ENCODE measurements around the gene TPST2.

TPST2 gene

DNA sequence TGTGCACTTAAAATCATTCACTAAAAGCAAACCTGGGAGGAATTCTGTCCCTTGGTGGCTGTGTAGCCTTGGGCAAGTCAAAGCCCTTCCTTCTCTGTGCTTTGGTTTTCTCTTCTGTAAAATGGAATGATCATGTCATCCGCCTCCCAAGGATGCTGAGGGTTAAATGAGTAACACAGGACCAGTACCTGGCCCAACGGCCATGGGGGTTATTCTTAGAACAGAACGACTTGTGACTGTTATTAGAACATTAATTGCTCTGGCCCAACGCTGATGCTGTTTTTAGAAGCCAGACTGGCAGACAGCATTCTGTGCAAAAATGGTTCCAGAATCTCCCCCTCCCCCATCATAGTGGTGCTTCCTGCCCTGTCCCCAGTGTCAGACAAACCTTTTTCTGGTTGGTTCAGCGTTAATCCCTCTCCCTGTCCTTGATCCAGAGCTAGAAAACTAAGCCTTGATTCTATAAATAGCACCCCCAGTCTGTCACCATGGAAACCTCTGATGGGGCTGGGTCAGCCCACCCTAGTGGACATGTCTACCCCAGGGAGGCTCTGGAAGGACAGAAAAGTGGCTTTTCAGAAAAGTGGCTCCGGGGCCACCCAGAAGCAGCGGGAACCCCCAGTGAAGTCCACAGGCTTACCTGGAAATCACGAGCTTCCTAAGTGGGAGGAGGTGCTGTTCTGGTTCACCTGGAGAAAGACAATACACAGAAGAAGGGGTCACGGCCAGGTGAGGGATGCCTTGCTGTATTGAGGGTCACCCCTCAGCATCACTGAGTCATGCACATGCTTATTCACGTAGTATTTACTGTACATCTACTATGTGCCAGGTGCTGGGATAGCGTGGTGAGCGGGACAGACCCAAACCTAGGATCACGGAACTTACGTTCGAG lies 62.1 kb downstream of the TPST2 start:
- no peak for DNase-seq

DNA sequence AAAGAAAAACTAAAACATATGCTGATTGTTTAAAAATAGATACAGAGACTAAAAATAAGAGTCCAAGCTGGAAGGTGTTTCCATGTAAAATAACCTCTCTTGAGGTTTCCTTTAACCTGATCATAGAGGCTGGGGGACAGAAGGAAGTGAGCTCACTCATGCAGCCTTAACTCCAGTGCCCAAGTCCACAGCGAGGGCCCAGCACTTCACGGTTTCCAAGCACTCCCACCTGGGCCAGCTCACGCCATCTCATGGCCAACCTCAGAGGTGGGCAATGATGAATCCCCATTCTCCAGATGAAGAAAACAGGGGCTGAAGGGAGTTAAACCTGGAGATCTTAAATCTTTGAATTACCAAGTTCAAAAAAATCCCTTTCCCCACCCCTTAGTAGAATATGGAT lies 62.8 kb downstream of the TPST2 start:
- no peak for DNase-seq

DNA sequence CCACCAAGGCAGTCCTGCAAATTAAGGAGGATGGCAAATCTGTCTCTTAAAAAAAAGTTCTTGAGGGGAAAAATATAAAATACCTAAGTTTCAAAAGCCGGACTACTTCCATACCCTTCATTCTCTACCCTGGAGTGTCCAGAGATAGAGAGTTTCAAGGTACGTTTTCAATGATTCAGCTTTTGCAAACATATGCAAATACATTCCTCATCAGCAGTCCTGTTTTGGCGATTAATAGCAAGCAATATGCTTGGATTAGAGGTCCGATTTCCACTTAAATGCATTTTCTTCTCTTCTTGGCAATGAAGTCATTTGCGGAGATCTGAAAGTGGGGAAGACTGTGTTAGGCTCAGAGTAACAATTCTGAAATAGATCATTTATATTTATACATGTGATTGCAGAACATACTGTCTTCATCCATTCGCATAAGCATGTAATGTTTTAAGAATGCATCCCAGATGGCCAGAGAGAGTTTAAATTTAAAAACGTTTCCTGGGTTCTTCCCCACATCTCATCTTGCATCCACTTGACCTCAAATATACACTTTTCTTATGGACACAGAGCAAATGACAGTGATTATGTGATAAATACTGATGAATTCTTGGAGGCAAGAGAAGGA lies 63.9 kb downstream of the TPST2 start:
- DNase-seq = no peak

DNA sequence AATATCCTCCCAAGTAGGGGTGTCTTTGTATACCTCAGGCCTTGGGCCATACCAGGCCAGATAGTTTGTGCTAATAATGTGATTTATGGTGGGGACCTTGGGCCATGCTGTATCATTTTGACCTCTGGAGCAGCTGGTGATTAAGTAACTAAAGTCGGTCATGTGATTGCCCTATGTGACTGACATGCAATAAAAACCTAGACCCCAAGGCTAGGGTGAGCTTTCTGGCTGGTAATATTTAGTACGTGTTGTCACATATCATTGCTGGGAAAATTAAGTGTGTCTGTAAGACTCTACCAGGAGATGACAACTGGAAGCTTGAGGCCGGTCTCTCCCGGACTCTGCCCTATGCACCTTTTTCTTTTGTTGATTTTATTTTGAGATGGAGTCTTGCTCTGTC lies 65.1 kb downstream of the TPST2 start:
- no peak for DNase-seq

DNA sequence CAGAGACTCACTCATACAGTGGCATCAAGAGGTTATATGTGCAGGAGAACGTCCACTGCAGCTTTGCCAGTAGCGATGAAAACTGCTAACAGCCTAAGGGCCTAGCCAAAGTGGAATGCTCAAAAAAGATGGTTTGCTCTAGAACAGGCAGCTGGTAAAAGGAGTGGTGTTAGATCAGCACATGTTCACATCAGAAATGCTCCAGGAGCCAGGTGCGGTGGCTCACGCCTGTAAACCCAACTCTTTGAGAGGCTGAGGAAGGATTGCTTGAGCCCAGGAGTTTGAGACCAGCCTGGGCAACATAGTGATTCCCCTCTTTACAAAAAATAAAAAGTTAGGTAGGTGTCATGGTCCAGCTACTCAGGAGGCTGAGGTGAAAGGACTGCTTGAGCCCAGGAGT lies 67.3 kb downstream of the TPST2 start:
- no peak for DNase-seq

DNA sequence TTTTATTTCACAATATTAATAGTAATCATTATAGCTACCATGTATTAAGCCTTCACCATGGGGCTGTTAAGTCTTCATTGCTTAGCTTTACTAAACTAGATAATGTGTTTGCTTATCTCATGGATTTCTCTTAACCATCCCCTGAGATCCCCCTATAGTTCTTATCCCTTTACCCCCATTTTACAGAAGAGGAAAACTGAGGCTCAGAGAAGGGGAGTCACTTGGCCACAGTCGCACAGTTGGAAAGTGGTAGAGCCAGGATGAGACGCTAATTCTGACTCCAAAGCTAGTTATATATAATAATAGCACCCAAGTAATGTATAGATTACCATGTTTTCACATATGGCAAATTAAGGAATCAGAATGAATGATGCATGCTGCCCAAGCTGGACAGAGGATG lies 67.9 kb downstream of the TPST2 start:
- no peak for DNase-seq

DNA sequence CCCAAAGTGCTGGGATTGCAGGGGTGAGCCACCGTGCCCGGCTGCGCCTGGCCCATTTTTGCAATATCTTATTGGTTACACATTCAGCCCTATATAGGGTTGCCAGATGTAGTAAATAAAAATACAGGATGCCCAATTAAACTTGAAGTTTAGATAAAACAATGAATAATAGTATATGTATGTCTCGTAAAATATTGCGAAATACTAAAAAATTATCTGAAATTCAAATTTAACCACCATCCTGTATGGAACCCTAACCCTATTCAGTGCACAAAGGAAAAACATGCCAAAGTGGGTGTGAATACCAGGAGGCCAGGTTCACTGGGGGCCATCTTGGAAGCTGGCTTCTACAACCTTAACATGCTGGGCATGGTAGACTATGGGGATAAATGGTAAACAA lies 72.5 kb downstream of the TPST2 start:
- DNase-seq = no peak

DNA sequence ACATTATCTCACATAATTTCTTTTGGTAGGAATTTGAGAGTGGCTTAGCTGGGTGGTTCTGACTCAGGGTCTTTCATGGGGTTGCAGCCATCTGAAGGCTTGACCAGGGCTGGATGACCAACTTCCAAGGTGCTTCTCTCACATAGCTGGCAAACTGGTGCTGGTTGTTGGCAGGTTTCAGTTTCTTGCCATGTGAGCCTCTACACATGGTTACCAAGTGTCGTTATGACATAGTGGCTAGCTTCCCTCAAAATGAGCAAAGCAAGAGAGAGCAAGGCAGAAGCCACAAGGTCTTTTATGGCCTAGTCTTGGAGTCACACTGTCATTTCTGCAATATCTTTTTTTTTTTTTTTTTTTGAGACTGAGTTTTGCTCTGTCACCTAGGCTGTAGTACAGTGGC lies 73.4 kb downstream of the TPST2 start:
- DNase-seq = no peak

DNA sequence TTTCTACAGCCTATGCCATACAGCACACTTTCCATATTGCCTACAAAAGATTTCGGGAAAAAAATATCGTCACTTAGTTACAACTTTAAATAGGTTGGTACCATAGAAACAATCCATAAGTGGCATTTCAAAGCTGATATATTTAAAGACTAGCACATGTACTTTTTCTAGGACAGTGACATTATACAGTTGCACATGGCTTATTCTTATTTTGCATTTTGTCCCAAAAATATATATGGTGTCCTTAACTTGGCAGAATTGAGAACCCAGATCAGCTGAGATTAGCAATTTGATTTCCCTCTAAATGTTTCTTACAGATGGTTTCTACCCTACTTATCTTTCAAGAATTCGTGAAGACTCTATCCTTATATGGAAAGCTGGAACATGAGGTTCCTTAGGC lies 74.0 kb downstream of the TPST2 start:
- DNase-seq = no peak

DNA sequence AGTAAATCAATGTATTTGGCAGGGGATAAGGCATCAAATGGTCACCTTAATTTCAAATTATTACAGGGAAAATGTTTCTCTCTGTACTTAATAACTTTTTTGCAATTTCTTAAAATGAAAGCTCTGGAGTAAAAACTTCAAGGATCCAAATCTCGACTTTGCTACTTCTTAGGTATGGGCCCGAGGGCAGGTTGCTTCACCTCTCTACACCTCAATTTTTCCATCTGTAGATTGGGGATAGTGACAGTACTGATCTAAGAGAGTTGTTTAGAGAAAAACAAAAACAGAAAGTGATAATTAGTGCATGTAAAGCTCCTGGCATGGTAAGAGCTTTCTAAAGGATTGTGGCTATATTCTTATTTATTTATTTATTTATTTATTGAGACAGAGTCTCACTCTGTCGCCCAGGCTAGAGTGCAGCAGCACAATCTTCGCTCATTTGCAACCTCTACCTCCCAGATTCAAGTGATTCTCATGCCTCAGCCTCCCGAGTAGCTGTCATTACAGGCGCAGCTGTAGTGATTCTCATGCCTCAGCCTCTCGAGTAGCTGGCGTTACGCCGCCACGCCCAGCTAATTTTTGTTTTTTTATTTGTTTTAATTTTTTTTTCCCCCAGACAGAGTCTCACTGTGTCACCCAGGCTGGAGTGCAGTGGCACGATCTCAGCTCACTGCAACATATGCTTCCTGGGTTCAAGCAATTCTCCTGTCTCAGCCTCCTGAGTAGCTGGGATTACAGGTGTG lies 75.3 kb downstream of the TPST2 start:
- DNase-seq = no peak

DNA sequence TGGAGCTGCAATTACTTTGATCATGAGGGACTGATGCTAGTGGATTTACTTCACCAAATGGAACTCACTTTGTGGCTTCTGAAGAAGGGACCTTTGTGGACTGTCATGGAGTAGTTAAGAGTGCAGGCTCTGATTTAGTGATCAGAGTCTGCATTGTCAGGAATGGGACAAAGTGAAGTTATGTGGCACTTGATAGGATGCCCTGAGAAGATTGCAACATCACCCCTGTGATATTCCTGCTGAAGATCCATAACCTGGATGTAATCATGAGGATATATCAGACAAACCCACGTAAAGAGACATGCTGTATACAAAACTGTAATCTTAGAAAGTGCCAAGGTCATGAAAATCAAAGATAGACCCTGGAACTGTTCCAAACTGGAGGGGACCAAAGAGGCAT lies 76.1 kb downstream of the TPST2 start:
- no peak for DNase-seq

DNA sequence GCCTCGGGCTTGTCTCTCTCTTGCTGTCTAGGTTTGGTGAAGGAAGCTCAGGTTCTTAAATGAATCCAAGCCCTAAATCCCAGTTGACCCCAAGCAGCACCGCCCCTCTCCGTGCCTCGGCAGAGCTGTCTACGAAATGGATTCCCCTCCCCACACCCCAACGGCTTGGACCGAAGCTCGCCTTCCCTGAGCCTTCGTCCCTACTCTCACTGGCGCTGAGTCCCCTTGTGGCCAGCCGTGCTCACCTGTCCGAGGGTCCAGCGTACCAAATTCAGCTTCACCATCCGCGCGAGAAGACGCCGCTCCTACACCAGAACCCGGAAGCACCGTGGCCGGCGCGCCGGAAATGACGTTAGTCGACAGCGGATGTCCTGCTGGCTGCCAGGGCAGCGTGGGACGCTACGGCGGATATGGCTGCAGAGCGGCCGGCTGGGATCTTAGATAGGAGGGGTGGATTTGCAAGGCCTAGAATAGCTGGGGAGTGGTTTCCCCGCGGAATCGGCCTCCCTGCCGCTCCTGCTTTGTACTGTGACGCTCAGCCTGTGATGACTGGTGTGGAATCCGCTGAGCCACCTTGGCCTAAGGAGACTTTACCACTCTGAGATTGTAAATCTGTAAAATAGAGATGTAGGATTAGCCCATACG lies 77.7 kb downstream of the TPST2 start, which contains the start of gene TFIP11:
TSS of gene TFIP11 (minus strand) at position 325 of the 645 bp plus-strand sequence. CDS start 2,201 bp downstream, outside the sequence.
- DNase-seq = peak; percentile 96 to 97

DNA sequence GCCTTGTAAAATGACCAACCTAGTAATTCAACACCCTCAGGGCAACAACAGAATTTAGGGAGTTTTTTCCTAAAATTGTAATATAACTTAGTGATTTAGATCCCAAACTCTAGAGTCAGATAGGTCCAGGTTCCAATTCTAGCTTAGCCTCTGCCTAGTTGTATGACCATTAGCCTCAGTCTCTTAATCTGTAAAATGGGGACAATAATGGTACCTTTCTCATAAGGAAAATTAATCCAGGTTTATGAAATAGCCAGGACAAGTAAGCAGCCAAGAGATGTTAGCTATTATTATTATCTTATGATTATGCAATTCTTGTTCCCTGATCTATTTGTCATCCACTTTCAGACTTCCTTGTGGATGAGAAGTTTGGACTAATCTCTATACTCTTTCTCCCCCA lies 81.8 kb downstream of the TPST2 start:
- no peak for DNase-seq

DNA sequence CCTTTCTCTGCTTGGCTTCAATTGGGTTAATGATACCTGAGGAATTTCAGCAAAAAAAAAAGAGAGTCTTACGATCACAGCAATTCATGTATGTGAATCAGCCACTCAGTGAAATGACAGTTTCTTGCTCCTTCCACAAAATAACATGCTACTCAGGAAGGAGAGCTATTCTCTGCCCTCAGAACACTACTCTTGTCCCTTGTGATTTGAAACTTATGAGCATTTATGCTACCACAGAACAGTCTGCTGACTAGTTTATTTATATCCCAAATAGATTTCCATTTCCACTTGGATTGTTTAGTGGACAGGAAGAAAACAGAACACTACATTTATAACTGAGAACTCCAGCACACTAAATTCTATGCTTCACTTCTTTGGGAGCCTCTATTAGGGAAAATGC lies 86.2 kb downstream of the TPST2 start:
- DNase-seq = no peak

DNA sequence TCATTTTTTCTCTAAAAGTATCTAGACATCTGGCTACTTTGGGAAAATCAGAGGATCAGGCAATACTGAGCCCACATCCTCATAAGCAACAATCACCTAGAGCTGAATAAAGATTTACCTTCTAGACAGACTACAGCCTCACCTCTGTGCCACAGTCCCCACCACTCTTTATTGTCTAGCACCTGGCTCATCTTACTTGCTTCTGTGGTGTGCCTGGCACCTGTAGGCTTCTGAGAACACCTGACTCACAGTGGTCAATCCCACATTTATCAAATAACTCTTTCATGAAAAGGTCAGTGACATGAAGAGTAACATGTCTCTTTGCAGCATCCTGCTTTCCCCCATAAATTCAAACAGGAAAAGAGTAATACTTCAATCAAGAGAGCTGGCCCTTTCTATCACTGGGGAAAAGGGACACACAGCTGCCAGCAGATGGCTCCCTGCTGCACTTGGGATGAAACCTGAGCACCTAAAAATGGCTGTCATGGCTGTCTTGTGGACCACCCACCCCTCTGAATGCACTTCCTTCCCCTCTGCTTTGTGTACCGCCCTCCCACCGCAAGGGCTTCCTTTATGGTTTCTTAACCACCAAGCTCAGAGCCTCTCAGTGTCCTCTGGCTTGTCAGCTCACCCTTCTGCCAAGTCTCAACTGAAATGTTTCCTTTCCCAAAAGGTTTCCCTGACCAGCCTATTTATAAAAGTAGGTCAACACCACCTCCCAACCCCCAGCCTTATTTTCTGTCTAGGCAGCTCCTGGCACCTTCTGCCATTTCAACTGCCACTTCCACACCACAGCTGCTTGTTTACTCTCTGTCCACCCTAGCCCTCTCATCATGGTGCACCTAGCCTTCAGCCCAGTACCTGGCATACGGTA lies 87.0 kb downstream of the TPST2 start:
- DNase-seq = peak; percentile 39 to 59

DNA sequence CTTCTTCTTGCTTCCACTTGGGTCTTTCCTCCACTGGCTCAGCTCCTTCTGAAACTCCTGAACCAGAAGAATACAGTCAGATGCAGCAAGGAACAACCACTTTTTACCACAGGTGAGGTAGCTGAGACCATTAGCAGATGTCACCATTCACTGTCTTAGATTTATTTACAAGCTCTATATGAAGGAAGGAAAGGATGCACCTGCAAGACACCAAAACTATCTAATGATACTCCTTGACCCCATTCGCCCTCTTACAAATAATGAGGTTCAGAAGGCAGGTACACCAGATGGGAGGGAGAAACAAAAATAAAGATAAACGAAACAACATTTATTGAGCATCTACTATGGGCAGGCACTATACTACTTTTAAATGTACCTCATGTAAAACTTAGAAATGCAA lies 87.9 kb downstream of the TPST2 start:
- no peak for DNase-seq

DNA sequence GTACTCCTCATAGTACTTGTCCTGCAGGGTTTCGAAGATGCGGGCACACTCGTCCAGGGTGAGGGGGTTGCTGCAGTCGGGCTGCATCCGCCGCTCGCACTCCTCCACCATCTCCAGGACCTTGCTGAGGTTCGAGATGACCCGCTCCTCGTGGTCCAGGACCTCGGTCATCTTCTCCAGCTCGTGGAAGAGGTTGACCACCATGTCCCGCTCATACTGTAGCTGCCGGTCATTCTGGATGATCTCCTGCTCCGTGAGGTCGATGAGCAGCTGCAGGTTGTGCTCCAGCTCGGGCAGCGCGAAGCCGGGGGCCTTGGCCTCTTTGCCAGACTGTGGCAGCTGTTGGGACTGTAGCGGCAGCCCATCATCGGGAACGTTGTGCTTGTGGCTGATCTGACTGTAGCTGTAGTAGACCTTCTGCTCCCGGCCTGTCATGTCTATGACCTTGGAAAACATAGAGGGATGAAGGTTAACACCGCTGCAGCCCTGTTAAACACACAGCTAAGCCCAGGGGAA lies 90.7 kb downstream of the TPST2 start:
- no peak for DNase-seq

DNA sequence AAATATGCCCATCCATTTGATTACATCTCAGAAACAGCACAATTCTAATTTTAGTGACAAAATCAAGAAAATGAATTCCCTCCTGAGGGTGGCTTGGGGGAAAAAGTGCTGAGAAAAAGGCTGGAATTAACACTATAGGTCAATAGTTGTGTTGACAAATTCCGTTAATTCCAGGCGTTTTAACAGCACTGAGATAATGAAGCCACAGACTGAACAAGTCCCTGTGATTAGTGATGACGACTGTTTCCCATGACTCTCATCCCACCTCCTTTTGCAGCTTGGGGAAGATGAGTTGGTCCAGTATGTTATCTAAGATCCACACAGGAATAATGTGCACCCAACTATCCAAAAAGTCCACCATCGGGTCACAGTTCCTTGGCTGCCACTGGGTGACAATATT lies 93.5 kb downstream of the TPST2 start:
- DNase-seq = no peak

DNA sequence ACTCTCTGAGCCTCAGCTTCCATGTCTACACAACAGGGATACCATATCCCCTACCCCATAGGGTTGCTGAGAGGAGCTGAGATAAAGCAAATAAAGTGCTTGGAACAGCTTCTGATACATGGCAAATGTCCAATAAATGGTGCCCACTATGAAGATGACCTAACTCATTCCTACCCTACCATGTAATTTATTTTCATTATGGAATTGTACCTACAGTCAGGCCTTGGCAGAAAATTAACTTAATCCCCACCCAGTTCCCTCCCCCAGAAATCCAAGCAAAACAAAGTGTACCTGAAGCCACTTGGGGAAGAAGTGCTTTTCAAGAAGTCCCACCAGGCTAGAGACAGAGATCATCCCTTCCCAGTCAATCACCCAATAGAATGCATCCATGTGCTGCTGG lies 95.4 kb downstream of the TPST2 start:
- DNase-seq = no peak

DNA sequence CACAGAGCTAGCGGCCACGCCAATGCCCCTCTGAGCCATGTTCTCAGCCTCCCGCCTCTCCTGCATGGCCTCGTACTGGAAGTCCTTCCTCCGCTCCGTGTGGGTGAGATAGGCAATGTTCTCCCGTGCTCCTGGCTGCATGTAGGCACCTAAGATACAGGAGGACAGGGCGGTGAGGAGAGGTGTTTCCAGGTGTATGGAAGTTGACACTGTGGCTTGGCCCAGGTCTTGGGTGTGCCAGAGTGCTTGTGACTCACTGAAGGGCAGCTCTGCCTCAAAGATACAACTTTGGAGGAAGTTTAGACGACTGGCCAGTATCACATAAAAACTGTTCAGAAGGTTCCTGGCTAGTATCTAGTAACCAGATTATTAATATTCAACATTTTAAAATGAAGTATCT lies 97.7 kb downstream of the TPST2 start:
- DNase-seq = no peak

DNA sequence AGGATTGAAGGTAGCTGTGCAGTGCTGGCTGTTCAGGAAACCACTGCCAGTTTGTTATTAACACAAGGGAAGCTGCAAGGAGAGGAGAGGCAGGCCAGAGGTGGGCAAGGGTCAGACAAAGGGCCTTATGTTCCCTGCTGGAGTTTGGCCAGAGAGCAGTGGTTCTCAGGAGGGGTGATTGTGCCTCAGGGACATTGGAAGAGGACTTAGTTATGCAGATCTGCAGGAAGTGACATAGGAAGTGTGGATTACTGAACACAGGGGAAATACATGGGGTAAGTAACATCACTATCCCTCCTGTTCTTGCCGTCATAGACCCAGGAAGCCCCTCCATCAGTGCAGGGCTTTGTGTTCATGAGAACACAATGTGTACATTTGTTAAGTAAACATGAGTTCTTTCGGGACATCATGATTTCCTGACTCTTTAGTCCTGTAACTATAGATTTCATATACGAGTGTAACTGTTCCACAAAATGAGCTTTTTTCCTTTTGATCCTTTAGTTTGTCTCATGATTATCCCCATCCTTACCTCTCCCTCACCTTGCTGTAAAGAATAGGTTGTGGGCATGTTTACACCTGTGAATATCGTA lies 100.4 kb downstream of the TPST2 start:
- DNase-seq = no peak

DNA sequence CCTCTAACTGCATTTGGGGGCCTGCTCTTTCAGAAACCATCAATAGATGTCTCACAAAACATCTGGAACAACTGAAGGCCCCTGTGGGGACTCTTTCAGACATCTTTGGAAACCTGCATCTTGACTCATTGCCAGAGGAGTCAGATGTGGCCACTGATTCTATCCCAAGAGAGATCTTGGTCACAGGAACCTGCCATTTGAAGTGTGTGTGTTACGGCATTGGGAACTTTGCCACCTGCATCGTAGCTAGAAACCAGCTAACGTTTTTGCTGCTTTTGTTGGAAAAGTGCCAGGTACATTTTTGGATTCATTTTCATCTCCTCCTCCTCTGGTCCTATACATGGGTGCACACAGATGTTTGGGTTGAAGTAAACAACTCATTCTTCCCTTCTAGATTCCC lies 101.9 kb downstream of the TPST2 start:
- DNase-seq = no peak
